OCI-LY7 (cell line): Measurements from ENCODE around the gene HDAC7. TPM values are rescaled to one million over a fixed set of nuclear protein-coding genes. Genes with fewer than 3 reads are reported as not detected.

Experiments used
- BruUV-seq: library from RNA; stranded (reverse); fragments of 400-500 nt; replicated peaks from 2 replicates; lab custom pipeline; 2021; lab: Mats Ljungman, UMichigan
- CTCF ChIA-PET: fragments of 300-600 bp; sonication (Branson Sonifier 250); formaldehyde crosslinking; loops from one replicate; lab custom pipeline; 2022; ENCODE audit warnings: antibody characterized with exemption; ENCODE audit not compliant: unreplicated experiment; lab: Charles Lee
- POLR2A ChIA-PET: fragments of 300-600 bp; sonication (Branson Sonifier 250); formaldehyde crosslinking; loops from one replicate; lab custom pipeline; 2022; ENCODE audit warnings: antibody characterized with exemption; lab: Charles Lee
- DNase-seq: peaks from one replicate; pipeline ENCODE4 v3.0.0-alpha.2; 2015; ENCODE audit warnings: low spot score
- H2AFZ ChIP-seq: fragments of 200-600 bp; sonication (generic), shearing (Covaris generic); 2 replicates; pipeline ENCODE4 v1.6.1; 2014; ENCODE audit warnings: mild to moderate bottlenecking, antibody characterized with exemption, low read length, moderate library complexity
- H3K27ac ChIP-seq: fragments of 200-600 bp; sonication (generic); 2 replicates; pipeline ENCODE4 v1.5.1; 2014; ENCODE audit warnings: mixed run types, low read depth, mild to moderate bottlenecking, moderate library complexity, low read length, inconsistent platforms; ENCODE audit not compliant: poor library complexity, severe bottlenecking
- H3K36me3 ChIP-seq: fragments of 200-600 bp; sonication (generic); 2 replicates; pipeline ENCODE4 v1.6.1; 2014; ENCODE audit warnings: mild to moderate bottlenecking, antibody characterized with exemption, low read length, moderate library complexity, mixed read lengths; ENCODE audit not compliant: insufficient read depth
- H3K4me1 ChIP-seq: fragments of 200-600 bp; sonication (generic); 2 replicates; pipeline ENCODE4 v1.5.1; 2014; ENCODE audit warnings: mild to moderate bottlenecking, low read length; ENCODE audit not compliant: insufficient read depth, poor library complexity, severe bottlenecking
- H3K4me2 ChIP-seq: fragments of 200-600 bp; sonication (generic); 2 replicates; pipeline ENCODE4 v1.6.1; 2014; ENCODE audit warnings: mild to moderate bottlenecking, low read length
- H3K4me3 ChIP-seq: fragments of 200-600 bp; sonication (generic); 2 replicates; pipeline ENCODE4 v1.5.1; 2014; ENCODE audit warnings: mild to moderate bottlenecking, low read depth, low read length; ENCODE audit not compliant: poor library complexity, severe bottlenecking
- H3K79me2 ChIP-seq: fragments of 200-600 bp; sonication (generic); 2 replicates; pipeline ENCODE4 v1.6.1; 2016; ENCODE audit warnings: low read depth, mild to moderate bottlenecking, low read length, moderate library complexity, mixed read lengths; ENCODE audit not compliant: insufficient read depth
- H3K9me2 ChIP-seq: fragments of 200-600 bp; sonication (generic); 2 replicates; pipeline ENCODE4 v1.6.1; 2016; ENCODE audit warnings: mild to moderate bottlenecking, low read length, mixed read lengths; ENCODE audit not compliant: insufficient read depth
- H3K9me3 ChIP-seq: fragments of 200-600 bp; sonication (generic); 2 replicates; pipeline ENCODE4 v1.6.1; 2014; ENCODE audit warnings: mild to moderate bottlenecking, mixed run types, low read length, mixed read lengths
- H4K20me1 ChIP-seq: fragments of 200-600 bp; sonication (generic); 2 replicates; pipeline ENCODE4 v1.6.1; 2014; ENCODE audit warnings: mild to moderate bottlenecking, antibody characterized with exemption, low read length, moderate library complexity, mixed read lengths; ENCODE audit not compliant: insufficient read depth
- EZH2phosphoT487 ChIP-seq: fragments of 200-600 bp; sonication (generic); IDR thresholded peaks from 2 replicates; pipeline ENCODE4 v1.6.1; 2018; ENCODE audit warnings: low read depth, borderline replicate concordance, mild to moderate bottlenecking, mixed run types, antibody characterized with exemption, low read length, moderate library complexity, mixed read lengths
- intact Hi-C: fragments of 100-400 bp; cut with micrococcal nuclease; formaldehyde crosslinking; loops from one replicate; pipeline ENCODE4 v1.10.0; 2022; ENCODE audit not compliant: unreplicated experiment
- total RNA-seq, 2 experiments: library from RNA; depleted of rRNA in 1 of 2; stranded (reverse); fragments of >200 nt in 1 of 2; shearing (Covaris generic) in 1 of 2; gene quantifications; 2 replicates each; pipeline ENCODE4 v1.2.3, GENCODE V29; 2014 to 2022
- TF ChIP-seq, protein P1 (sequence below): fragments of 200-600 bp; sonication (generic); conservative IDR thresholded peaks from 2 replicates; pipeline ENCODE4 v1.5.1; 2014; ENCODE audit warnings: mild to moderate bottlenecking, antibody characterized with exemption, low read length, moderate library complexity, mixed read lengths

The HDAC7 gene
- total RNA-seq, 2 experiments from 2014 or later, result 45.9 to 131 TPM

DNA sequence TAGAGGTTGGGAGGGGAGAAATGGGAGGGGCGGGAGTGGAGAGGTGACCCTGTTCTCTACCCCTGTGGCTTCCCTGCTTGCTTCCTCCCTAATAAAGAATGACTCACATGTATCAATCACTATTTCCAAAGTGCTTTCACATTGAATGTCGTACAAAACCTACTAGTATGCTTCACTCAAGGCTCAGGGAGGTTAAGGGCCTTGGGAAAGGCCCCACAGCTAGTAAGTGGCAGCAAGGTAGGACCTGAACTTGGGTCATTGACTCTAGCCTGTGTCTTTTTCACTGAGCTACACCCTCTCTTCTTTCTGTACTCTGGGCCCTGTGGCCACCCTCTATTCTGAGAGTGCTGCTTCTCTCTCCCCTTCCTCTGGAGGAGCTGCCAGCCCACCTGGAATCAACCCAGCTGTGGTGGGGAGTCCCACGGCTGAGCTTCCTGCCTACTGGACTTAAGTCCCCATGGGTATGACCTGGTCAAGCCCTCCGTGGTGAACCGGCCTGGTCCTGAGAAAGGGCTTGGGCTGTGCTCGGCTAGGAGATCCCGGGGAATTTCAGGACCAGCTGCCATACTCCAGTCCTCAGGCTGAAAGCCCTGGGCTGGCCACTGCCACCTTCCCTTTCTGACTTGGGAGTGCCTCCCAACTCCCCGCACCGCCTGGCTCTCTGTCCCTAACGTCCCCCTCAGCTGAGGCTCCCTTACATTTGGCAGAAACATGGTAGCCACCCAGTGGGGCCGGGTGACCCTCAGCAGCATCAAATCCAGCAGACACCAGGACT is 33.6 kb downstream of the HDAC7 start:
- H3K9me3 ChIP-seq, result no peaks in the 10 kb centered on the region
- POLR2A ChIA-PET, result interaction anchor here (1.8 kb wide), 1 partner anchor 22 kb away, joined by 5 read pairs; no protein-coding TSS in a partner anchor
- H3K79me2 ChIP-seq, result no peaks in the 10 kb centered on the region
- BruUV-seq, result no TSS peak
- H3K4me2 ChIP-seq, result no peak overlapping the region
- H3K4me1 ChIP-seq, result no peaks in the 10 kb centered on the region
- H3K4me3 ChIP-seq, result no peak overlapping the region
- H3K36me3 ChIP-seq, result peaks cover 91% of the 10 kb centered on the region
- DNase-seq, result no peak
- no peak overlapping the region for H2AFZ ChIP-seq
- TF ChIP-seq EZH2phosphoT487, result no peak
- TF ChIP-seq, protein P1, sequence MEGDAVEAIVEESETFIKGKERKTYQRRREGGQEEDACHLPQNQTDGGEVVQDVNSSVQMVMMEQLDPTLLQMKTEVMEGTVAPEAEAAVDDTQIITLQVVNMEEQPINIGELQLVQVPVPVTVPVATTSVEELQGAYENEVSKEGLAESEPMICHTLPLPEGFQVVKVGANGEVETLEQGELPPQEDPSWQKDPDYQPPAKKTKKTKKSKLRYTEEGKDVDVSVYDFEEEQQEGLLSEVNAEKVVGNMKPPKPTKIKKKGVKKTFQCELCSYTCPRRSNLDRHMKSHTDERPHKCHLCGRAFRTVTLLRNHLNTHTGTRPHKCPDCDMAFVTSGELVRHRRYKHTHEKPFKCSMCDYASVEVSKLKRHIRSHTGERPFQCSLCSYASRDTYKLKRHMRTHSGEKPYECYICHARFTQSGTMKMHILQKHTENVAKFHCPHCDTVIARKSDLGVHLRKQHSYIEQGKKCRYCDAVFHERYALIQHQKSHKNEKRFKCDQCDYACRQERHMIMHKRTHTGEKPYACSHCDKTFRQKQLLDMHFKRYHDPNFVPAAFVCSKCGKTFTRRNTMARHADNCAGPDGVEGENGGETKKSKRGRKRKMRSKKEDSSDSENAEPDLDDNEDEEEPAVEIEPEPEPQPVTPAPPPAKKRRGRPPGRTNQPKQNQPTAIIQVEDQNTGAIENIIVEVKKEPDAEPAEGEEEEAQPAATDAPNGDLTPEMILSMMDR, result no peak
- H3K9me2 ChIP-seq, result no peaks in the 10 kb centered on the region
- H4K20me1 ChIP-seq, result no peaks in the 10 kb centered on the region
- no peak overlapping the region for H3K27ac ChIP-seq
- intact Hi-C loops, result no loop called here
- CTCF ChIA-PET, result interaction anchor here (0.8 kb wide), 1 partner anchor 32 kb away, joined by 3 read pairs; no protein-coding TSS in a partner anchor

DNA sequence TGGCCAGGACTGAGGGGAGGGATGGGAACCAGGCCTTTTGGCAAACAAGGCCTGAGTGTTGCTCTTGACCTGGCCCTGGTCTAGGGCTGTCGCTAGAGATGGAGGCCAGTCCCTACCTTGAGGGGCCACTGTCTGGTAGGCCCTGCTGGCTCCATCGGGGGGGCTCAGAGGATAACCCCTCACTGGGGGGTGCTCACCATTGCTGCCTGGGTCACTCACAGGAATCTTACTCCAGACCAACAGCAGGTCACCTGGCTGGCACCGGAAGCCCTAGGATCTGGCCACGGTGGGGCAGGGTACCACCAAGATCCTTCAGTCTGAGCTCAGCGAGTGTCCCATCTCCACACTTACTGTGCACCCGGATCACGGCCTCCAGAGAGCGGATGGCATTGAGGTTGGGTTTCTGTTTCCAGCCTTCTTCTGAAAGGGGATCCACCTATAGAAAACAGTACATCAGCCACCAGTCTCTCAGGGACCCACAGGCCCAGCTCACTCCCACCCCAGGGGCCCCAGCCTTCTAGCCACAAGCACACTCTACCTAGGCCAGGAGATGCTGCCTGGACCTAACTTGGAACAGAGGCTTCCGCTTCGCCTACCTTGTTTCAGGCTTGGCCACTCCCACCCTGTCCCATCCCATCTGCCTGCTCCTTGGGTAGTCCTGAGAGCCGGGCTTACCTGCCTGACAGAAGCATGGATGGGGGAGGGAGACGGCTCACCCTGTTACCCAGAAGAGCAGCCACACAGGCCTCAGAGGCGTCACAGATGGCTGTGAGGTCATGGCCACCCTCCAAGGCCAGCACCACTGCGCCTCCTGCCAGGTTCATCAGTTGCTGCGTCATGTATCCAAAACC is 34.4 kb downstream of the HDAC7 start:
- Histone ChIP-seq H3K4me3 (no peak overlapping the region), H3K4me2 (no peak overlapping the region), H2AFZ (no peak overlapping the region), H3K79me2 (no peaks in the 10 kb centered on the region), H3K9me2 (no peaks in the 10 kb centered on the region), H4K20me1 (no peaks in the 10 kb centered on the region), H3K9me3 (no peaks in the 10 kb centered on the region), H3K27ac (no peak overlapping the region), H3K4me1 (no peaks in the 10 kb centered on the region), H3K36me3 (peaks cover 83% of the 10 kb centered on the region)
- no TSS peak for BruUV-seq
- no peak for TF ChIP-seq EZH2phosphoT487
- TF ChIP-seq, protein P1, result no peak
- intact Hi-C loops, result no loop called here
- ChIA-PET CTCF (no interaction called here), POLR2A (no interaction called here)
- no peak for DNase-seq
